CD8-positive, alpha-beta memory T cell (primary cell): ENCODE measurements around the gene ZSCAN2. TPM values are rescaled to one million over a fixed set of nuclear protein-coding genes. Genes with fewer than 3 reads are reported as not detected.

ENCODE experiments used
- CTCF ChIA-PET: fragments of 350-600 bp; sonication (Branson Sonifier 250); formaldehyde crosslinking; loops from one replicate; lab custom pipeline; 2021; ENCODE audit warnings: antibody characterized with exemption; lab: Charles Lee
- POLR2A ChIA-PET: fragments of 350-600 bp; sonication (Branson Sonifier 250); formaldehyde crosslinking; loops from one replicate; lab custom pipeline; 2021; ENCODE audit warnings: antibody characterized with exemption; lab: Charles Lee
- DNase-seq, 5 donors: peaks; one replicate each; pipeline versions ENCODE4 v3.0.0 to v3.0.0-alpha.2; 2020 to 2022; ENCODE audit warnings: mixed read lengths in 1 of 5
- H3K27ac ChIP-seq: one replicate; pipeline ENCODE4 v1.7.0; 2013; ENCODE audit warnings: low read depth, mild to moderate bottlenecking, low read length, moderate library complexity
- H3K27me3 ChIP-seq: 2 replicates; pipeline ENCODE4 v1.7.0; 2013; ENCODE audit warnings: low read length, mild to moderate bottlenecking; ENCODE audit not compliant: insufficient read depth, poor library complexity, severe bottlenecking
- H3K36me3 ChIP-seq: 2 replicates; pipeline ENCODE4 v1.7.0; 2013; ENCODE audit warnings: mild to moderate bottlenecking, low read length, moderate library complexity; ENCODE audit not compliant: insufficient read depth
- H3K4me1 ChIP-seq: 2 replicates; pipeline ENCODE4 v1.7.0; 2013; ENCODE audit warnings: mild to moderate bottlenecking, low read length, moderate library complexity; ENCODE audit not compliant: insufficient read depth
- H3K4me3 ChIP-seq: 2 replicates; pipeline ENCODE4 v1.7.0; 2013; ENCODE audit warnings: mild to moderate bottlenecking, low read length
- H3K9me3 ChIP-seq: 2 replicates; pipeline ENCODE4 v1.7.0; 2013; ENCODE audit warnings: mild to moderate bottlenecking, low read length
- H3K27ac Mint-ChIP-seq, 8 donors: one replicate each; pipeline ENCODE4 v1.8.0; 2020 to 2021; ENCODE audit warnings: mixed read lengths in 8 of 8, mild to moderate bottlenecking in 6 of 8, inconsistent platforms in 3 of 8, moderate library complexity in 3 of 8
- H3K27me3 Mint-ChIP-seq, 2 donors: one replicate each; pipeline ENCODE4 v1.8.0; 2020 to 2021; ENCODE audit warnings: mixed read lengths in 2 of 2, mild to moderate bottlenecking in 1 of 2, moderate library complexity in 1 of 2
- H3K36me3 Mint-ChIP-seq, 3 donors: one replicate each; pipeline ENCODE4 v1.8.0; 2020 to 2021; ENCODE audit warnings: mixed read lengths in 3 of 3, inconsistent platforms in 1 of 3, mild to moderate bottlenecking in 1 of 3
- H3K4me1 Mint-ChIP-seq, 3 donors: one replicate each; pipeline ENCODE4 v1.8.0; 2020 to 2021; ENCODE audit warnings: mixed read lengths in 3 of 3, inconsistent platforms in 1 of 3, mild to moderate bottlenecking in 1 of 3
- H3K4me3 Mint-ChIP-seq, 7 donors: one replicate each; pipeline ENCODE4 v1.8.0; 2020 to 2021; ENCODE audit warnings: mixed read lengths in 7 of 7, mild to moderate bottlenecking in 6 of 7, moderate library complexity in 4 of 7, inconsistent platforms in 2 of 7
- H3K9me3 Mint-ChIP-seq, 5 donors: one replicate each; pipeline ENCODE4 v1.8.0; 2020 to 2022; ENCODE audit warnings: mixed read lengths in 5 of 5, mild to moderate bottlenecking in 3 of 5, moderate library complexity in 2 of 5, inconsistent platforms in 1 of 5
- polyA plus RNA-seq: library from polyadenylated mRNA; unstranded; fragments of 300-500 nt; fragmentation: Illumina TruSeq; gene quantifications from one replicate; pipeline ENCODE4 v1.2.3, GENCODE V29; 2021
- total RNA-seq, 2 experiments: library from RNA; stranded (reverse); gene quantifications; one replicate each; pipeline ENCODE4 v1.2.3, GENCODE V29; 2021

Gene ZSCAN2
- total and polyA plus RNA-seq, 3 experiments from 2014 or later, result 6.0 to 14.3 (median 13.5) TPM

DNA sequence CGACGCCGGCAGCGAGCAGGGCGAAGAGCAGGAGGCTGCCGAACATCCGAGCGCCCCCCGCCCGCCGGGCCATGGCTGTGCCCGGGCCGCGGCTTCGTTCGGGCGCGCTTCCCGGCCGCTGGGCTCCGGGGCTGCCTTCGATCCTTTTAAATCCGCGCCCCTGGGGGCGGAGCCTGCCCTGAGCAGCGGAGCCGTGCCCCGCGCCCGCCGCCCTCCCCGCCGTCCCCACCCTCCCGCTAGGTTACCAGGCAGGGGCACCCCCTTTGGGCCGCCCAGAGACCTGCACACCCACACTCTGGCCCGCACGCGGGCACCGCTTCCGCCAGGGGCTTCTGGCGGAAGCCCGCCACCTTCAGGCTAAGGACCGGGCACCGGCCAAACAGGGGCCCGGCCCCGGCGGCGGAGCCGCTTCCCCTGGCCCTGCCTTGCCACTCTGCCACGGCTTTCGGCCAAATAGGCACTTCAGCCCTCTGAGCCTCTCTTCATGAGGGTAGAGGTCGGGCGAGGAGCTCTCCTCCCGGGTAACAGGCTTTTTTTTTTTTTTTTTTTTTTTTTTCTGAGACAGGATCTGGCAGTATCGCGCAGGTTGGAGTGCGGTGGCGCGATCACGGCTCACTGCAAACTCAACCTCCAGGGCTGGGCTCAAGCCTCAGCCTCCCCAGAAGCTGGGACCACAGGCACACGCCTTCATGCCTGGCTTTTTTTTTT, 57.4 kb downstream of the ZSCAN2 start, which contains the start of gene NMB:
NMB (minus strand) TSS at position 120 of the 708 bp plus-strand sequence; CDS start at position 73, 47 bp downstream.
- peaks cover 30 to 49% (median 47%) of the 10 kb centered on the region in 3 donors for H3K4me1 Mint-ChIP-seq
- CTCF ChIA-PET, result interaction anchor here (0.7 to 2.7 kb wide), 16 partner anchors 9 to 270 kb away, joined by 3 to 17 read pairs (median 4); partner anchors contain the start of genes SEC11A and ZSCAN2

DNA sequence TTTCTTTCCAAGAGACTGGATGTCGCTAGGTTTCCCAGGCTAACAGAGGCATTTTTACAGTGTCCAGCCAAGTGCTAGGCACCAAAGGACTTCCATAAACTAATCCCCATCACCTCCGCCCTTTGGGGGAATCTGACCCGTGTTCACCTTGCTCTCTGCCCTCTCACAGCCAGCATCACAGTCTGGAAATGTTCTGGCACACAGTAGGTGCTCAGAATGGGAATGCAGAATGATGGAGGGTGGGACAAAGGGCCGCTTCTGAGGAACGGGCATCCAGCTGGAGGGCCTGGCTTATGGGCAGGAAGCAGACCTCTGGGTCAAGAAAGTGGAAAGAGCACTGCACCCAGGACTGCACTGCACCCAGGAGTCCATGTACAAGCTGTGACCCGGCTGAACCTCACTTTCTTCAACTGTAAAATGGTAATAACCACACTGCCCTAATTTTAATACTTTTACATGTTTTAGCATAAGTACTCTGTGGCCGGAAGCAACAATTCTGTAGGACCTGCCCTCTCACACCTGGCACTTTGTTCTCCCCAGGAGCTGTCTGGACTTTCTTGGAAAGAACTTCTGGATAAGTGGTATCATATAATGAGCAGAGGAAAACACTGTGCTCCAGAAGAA, 58.1 kb downstream of the ZSCAN2 start:
- Mint-ChIP-seq H3K27ac (peak overlapping the region; percentile 29 to 91 (median 76)), H3K4me1 (peaks cover 27 to 43% (median 41%) of the 10 kb centered on the region in 3 donors), H3K27me3 (peaks cover 0 to 2% of the 10 kb centered on the region in 2 donors), H3K4me3 (peak overlapping the region; percentile 73 to 90 (median 80)), H3K36me3 (peaks cover 0 to 4% (median 1%) of the 10 kb centered on the region in 3 donors), H3K9me3 (no peaks in the 10 kb centered on the region)
- POLR2A ChIA-PET, result interaction anchor here (0.5 to 1.2 kb wide), 13 partner anchors 25 to 322 kb away, joined by 3 to 11 read pairs (median 5); partner anchors contain the start of genes SEC11A and ZSCAN2
- Histone ChIP-seq H3K27ac (peak overlapping the region; percentile 68), H3K4me1 (peaks cover 19% of the 10 kb centered on the region), H3K4me3 (peak overlapping the region; percentile 64), H3K36me3 (no peaks in the 10 kb centered on the region), H3K27me3 (no peaks in the 10 kb centered on the region), H3K9me3 (no peaks in the 10 kb centered on the region)
- CTCF ChIA-PET, result interaction anchor here (0.7 to 2.7 kb wide), 19 partner anchors 10 to 269 kb away, joined by 3 to 17 read pairs (median 4); partner anchors contain the start of genes SEC11A and ZSCAN2
- DNase-seq, result no peak

More for the DNA sequence above, 57.4 kb downstream of the ZSCAN2 start, which contains the start of gene NMB:
- Mint-ChIP-seq H3K27me3 (peaks cover 0 to 2% of the 10 kb centered on the region in 2 donors), H3K36me3 (peaks cover 0 to 7% (median 1%) of the 10 kb centered on the region in 3 donors), H3K9me3 (no peaks in the 10 kb centered on the region), H3K4me3 (peak within 1 kb of the TSS; percentile 73 to 94 (median 80)), H3K27ac (peak within 1 kb of the TSS; percentile 29 to 91 (median 79))
- H3K27ac ChIP-seq, result peak within 1 kb of the TSS; percentile 68
- H3K36me3 ChIP-seq, result no peaks in the 10 kb centered on the region
- H3K9me3 ChIP-seq, result no peaks in the 10 kb centered on the region
- DNase-seq, result peak; percentile 81 to 91 (median 86)
- POLR2A ChIA-PET, result interaction anchor here (0.5 to 1.2 kb wide), 17 partner anchors 11 to 323 kb away, joined by 3 to 11 read pairs (median 4); partner anchors contain the start of genes SEC11A and ZSCAN2
- H3K4me3 ChIP-seq, result peak within 1 kb of the TSS; percentile 64
- no peaks in the 10 kb centered on the region for H3K27me3 ChIP-seq
- H3K4me1 ChIP-seq, result peaks cover 25% of the 10 kb centered on the region

- Histone ChIP-seq H3K4me1 (peaks cover 15% of the 10 kb centered on the region), H3K36me3 (no peaks in the 10 kb centered on the region), H3K27ac (no peak overlapping the region), H3K4me3 (no peak overlapping the region), H3K9me3 (no peaks in the 10 kb centered on the region), H3K27me3 (no peaks in the 10 kb centered on the region)
- Mint-ChIP-seq H3K36me3 (peaks cover 0 to 7% (median 1%) of the 10 kb centered on the region in 3 donors), H3K4me3 (peak overlapping the region in 4 of 7 donors; percentile 31 to 85 (median 36)), H3K27ac (peak overlapping the region in 6 of 8 donors; percentile 55 to 83 (median 73)), H3K27me3 (peaks cover 0 to 2% of the 10 kb centered on the region in 2 donors), H3K4me1 (peaks cover 21 to 35% (median 34%) of the 10 kb centered on the region in 3 donors), H3K9me3 (no peaks in the 10 kb centered on the region)
- ChIA-PET POLR2A (interaction anchor here (0.6 kb wide), 1 partner anchor 70 kb away, joined by 4 read pairs; no protein-coding TSS in a partner anchor), CTCF (interaction anchor here (1.2 to 2.7 kb wide), 6 partner anchors 11 to 268 kb away, joined by 3 to 17 read pairs (median 7); partner anchors contain the start of gene SEC11A)
- DNase-seq, result no peak
These were observed 59.3 kb downstream of the ZSCAN2 start for GRCh38 chr15:84659904-84660781.

DNA sequence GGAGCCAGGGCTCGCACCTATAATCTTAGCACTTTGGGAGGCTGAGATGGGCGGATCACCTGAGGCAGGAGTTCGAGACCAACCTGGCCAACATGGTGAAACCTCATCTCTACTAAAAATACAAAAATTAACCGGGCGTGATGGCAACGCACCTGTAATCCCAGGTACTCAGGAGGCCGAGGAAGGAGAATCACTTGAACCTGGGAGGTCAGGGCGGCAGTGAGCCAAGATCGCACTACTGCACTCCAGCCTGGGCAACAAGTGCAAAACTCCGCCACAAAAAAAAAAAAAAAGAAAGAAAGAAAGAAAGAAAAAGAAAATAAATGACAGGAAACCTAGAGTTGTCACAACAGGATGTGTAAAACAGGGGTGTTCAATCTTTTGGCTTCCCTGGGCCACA, 60.2 kb downstream of the ZSCAN2 start:
- Mint-ChIP-seq H3K36me3 (peaks cover 0 to 14% (median 1%) of the 10 kb centered on the region in 3 donors), H3K27me3 (peaks cover 0 to 2% of the 10 kb centered on the region in 2 donors), H3K27ac (peak overlapping the region in 2 of 8 donors; percentile 33 to 83), H3K4me1 (peaks cover 18 to 29% (median 27%) of the 10 kb centered on the region in 3 donors), H3K4me3 (no peak overlapping the region), H3K9me3 (no peaks in the 10 kb centered on the region)
- CTCF ChIA-PET, result interaction anchor here (0.9 to 1.1 kb wide), 2 partner anchors 44 to 73 kb away, joined by 3 read pairs; no protein-coding TSS in a partner anchor
- Histone ChIP-seq H3K36me3 (no peaks in the 10 kb centered on the region), H3K27me3 (no peaks in the 10 kb centered on the region), H3K27ac (no peak overlapping the region), H3K9me3 (no peaks in the 10 kb centered on the region), H3K4me1 (peaks cover 13% of the 10 kb centered on the region), H3K4me3 (no peak overlapping the region)
- POLR2A ChIA-PET, result interaction anchor here (0.6 kb wide), 1 partner anchor 86 kb away, joined by 6 read pairs; no protein-coding TSS in a partner anchor
- DNase-seq, result no peak

GRCh38 chr15:84666373-84666772, 65.6 kb downstream of the ZSCAN2 start:
- Histone ChIP-seq H3K36me3 (peaks cover 24% of the 10 kb centered on the region), H3K27me3 (no peaks in the 10 kb centered on the region), H3K27ac (no peak overlapping the region), H3K4me1 (no peaks in the 10 kb centered on the region), H3K4me3 (no peak overlapping the region), H3K9me3 (no peaks in the 10 kb centered on the region)
- Mint-ChIP-seq H3K27me3 (no peaks in the 10 kb centered on the region), H3K4me3 (no peak overlapping the region), H3K4me1 (no peaks in the 10 kb centered on the region), H3K36me3 (peaks cover 4 to 58% (median 13%) of the 10 kb centered on the region in 3 donors), H3K9me3 (no peaks in the 10 kb centered on the region), H3K27ac (peak overlapping the region; percentile 8 to 77 (median 51))
- POLR2A ChIA-PET, result no interaction called here
- DNase-seq, result no peak
- CTCF ChIA-PET, result no interaction called here

DNA sequence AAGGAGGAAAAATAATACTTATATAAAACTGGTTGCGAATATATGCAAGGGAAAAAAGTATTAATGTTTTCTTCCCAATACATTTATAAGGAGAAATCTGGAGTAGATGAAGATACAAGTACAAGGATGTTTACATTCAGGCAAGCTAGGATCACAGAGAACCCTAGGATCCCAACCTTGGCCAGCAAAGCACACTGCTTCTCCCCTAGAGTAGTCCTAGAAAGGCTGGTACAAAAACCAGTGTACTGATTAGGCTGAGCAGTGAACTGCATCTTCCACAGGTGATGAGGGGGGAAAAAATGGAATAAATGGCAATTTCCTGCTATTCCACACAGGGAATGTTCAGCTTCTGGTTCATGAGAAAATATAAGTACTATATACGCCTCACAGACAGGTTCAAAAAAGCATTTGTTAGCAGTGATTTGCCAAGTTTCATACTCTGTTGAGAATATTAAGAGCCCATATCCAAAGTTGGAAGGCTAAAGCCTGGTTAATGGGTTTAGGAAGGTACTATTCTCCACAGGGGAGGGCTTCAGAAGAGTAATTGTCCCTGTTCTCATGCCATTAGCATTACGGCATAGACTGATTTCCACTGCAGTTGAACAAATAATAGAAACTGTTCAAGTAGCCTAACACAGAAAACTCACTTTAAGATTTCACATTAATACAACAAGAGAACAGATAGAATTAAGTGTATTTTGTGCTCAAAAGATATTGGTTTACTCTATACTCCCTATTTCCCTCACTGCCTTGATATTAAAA, 67.6 kb downstream of the ZSCAN2 start:
- peaks cover 0 to 4% (median 0%) of the 10 kb centered on the region in 3 donors for H3K4me1 Mint-ChIP-seq
- CTCF ChIA-PET, result no interaction called here

More for the DNA sequence above, 67.6 kb downstream of the ZSCAN2 start:
- no peak for DNase-seq
- H3K27ac ChIP-seq, result no peak overlapping the region
- peaks cover 25% of the 10 kb centered on the region for H3K36me3 ChIP-seq
- no peaks in the 10 kb centered on the region for H3K9me3 ChIP-seq
- Mint-ChIP-seq H3K27ac (peak overlapping the region in 7 of 8 donors; percentile 10 to 68 (median 43)), H3K9me3 (no peaks in the 10 kb centered on the region), H3K27me3 (no peaks in the 10 kb centered on the region), H3K4me3 (no peak overlapping the region), H3K36me3 (peaks cover 4 to 67% (median 13%) of the 10 kb centered on the region in 3 donors)
- no peaks in the 10 kb centered on the region for H3K4me1 ChIP-seq
- H3K4me3 ChIP-seq, result no peak overlapping the region
- no peaks in the 10 kb centered on the region for H3K27me3 ChIP-seq
- POLR2A ChIA-PET, result no interaction called here
